Activated CD4-positive, alpha-beta T cell treated with anti-CD3 and anti-CD28 coated beads, Interleukin-2, amount 10 ng/mL, durations not matched to agents 7 days and 5 days (primary cell): ENCODE data around the gene ACTL10. TPM values are rescaled to one million over a fixed set of nuclear protein-coding genes. Genes with fewer than 3 reads are reported as not detected.
A peak's percentile ranks its signal among the peaks of the same experiment; 100 is the strongest.

Experiments used
- CTCF ChIA-PET: fragments of 350-600 bp; sonication (Branson Sonifier 250); formaldehyde crosslinking; loops from one replicate; lab custom pipeline; 2021; ENCODE audit warnings: antibody characterized with exemption; lab: Charles Lee
- POLR2A ChIA-PET: fragments of 350-600 bp; sonication (Branson Sonifier 250); formaldehyde crosslinking; loops from one replicate; lab custom pipeline; 2021; ENCODE audit warnings: antibody characterized with exemption; lab: Charles Lee
- DNase-seq: peaks from one replicate; pipeline ENCODE4 v3.0.0-alpha.2; 2020
- H3K27ac Mint-ChIP-seq: one replicate; pipeline ENCODE4 v1.8.0; 2021; ENCODE audit warnings: mild to moderate bottlenecking, moderate library complexity, mixed read lengths
- H3K27me3 Mint-ChIP-seq: one replicate; pipeline ENCODE4 v1.8.0; 2021; ENCODE audit warnings: mixed read lengths
- H3K36me3 Mint-ChIP-seq: one replicate; pipeline ENCODE4 v1.8.0; 2021; ENCODE audit warnings: low read depth, mixed read lengths
- H3K4me1 Mint-ChIP-seq: one replicate; pipeline ENCODE4 v1.8.0; 2021; ENCODE audit warnings: mixed read lengths
- H3K4me3 Mint-ChIP-seq: one replicate; pipeline ENCODE4 v1.8.0; 2021; ENCODE audit warnings: mild to moderate bottlenecking, moderate library complexity, mixed read lengths
- H3K9me3 Mint-ChIP-seq: one replicate; pipeline ENCODE4 v1.8.0; 2021; ENCODE audit warnings: mixed read lengths
- total RNA-seq, 2 experiments: library from RNA; stranded (reverse); gene quantifications; one replicate each; pipeline ENCODE4 v1.2.3, GENCODE V29; 2021

The ACTL10 gene
- total RNA-seq, 2 experiments from 2014 or later, result 2.4 to 4.1 TPM

DNA sequence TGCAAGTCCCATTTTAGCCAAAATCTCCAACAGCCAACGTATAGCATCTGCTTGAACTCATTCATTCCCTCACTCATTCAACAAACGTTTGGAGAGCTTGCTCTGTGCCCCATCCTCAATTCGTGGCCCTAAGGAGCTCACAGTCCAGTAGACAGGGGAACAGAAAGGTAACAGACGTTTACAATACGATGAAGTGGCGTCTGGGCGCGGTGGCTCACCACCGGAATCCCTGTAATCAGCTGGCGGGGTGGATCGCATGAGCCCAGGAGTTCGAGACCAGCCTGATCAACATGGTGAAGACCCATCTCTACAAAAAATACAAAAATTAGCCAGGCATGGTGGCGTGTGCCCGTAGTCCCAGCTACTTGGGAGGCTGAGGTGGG, 20.2 kb downstream of the ACTL10 start:
- no peaks in the 10 kb centered on the region for H3K9me3 Mint-ChIP-seq
- peaks cover 15% of the 10 kb centered on the region for H3K36me3 Mint-ChIP-seq
- no peaks in the 10 kb centered on the region for H3K27me3 Mint-ChIP-seq
- peak overlapping the region; percentile 94 for H3K27ac Mint-ChIP-seq
- ChIA-PET CTCF (interaction anchor here (0.5 to 1.0 kb wide), 3 partner anchors 8 to 233 kb away, joined by 3 to 4 read pairs (median 3); no protein-coding TSS in a partner anchor), POLR2A (interaction anchor here (1.0 kb wide), 1 partner anchor 33 kb away, joined by 6 read pairs; the partner anchor contains the start of gene PXMP4)
- DNase-seq, result no peak
- H3K4me1 Mint-ChIP-seq, result peaks cover 82% of the 10 kb centered on the region
- peak overlapping the region; percentile 54 for H3K4me3 Mint-ChIP-seq

DNA sequence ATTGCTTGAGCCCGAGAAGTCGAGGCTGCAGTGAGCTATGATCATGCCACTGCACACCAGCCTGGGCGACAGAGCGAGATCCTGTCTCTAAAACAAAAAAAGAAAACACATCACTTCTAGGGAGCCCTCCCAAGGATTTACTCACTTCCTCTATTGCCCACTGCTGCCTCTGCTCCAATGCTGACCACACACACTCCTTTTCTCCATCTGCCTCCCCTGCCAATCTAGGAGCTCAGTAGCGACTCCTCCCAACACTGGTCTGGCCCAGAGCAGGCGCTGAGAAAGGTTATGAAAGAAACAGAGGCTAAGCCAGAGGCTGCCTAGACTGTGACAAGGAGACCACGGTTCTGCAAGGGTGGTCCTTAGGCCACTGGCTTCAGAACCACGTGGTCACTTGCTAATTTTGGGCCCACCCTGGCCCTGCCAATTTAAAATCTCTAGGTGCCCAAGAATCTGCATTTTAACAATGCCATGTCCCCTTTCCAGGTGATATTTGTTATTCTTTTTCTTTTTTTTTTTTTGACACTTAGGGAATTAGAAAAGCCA, 20.7 kb downstream of the ACTL10 start:
- Mint-ChIP-seq H3K4me3 (no peak overlapping the region), H3K9me3 (no peaks in the 10 kb centered on the region), H3K27me3 (no peaks in the 10 kb centered on the region), H3K27ac (peak overlapping the region; percentile 94), H3K4me1 (peaks cover 80% of the 10 kb centered on the region), H3K36me3 (peaks cover 12% of the 10 kb centered on the region)
- no peak for DNase-seq
- ChIA-PET POLR2A (interaction anchor here (0.5 kb wide), 1 partner anchor 36 kb away, joined by 4 read pairs; no protein-coding TSS in a partner anchor), CTCF (interaction anchor here (0.5 to 1.0 kb wide), 3 partner anchors 9 to 233 kb away, joined by 3 to 4 read pairs (median 3); no protein-coding TSS in a partner anchor)

DNA sequence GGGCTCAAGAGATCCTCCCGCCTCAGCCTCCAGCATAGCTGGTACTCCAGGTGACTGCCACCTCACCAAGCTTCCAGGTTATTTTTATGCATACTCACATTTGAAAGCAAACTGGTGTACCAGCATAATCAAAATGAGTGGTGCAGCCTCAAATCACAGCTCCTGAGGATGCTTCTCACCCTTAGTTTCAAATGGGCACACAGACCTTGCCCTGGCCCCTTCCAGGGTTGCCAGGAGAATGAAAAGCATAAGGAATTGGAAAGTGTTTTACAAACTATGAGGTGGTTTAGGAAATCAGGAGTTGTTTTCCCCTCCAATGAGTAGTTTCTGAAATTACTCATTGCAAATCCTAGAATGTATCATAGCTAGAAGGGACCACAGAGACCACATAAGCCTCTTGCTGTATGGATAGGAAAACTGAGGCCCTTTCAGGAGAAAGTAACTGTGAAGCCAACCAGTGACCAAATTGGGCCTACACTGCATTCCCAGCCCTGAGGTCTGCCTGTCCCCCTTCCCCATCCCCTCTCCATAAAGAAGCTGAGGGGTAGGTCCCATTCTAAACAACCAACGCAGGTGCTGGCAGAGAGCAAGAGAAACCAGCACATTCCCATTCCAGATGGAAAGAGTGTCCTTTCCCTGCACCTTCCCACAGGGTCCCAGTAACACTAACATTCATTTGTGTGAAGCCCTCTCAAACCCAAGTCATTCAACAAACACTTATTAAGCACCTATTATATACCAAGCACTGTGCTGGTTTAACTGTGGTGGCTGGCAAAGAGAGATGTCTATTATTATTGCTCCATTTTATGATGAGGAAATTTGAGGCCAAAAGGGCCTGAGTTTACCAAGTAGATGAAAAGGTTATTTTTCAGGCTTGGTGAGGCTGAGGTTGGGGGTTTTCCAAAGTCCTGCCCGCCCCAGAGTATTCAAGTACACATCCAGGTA, 21.5 kb downstream of the ACTL10 start:
- Mint-ChIP-seq H3K9me3 (no peaks in the 10 kb centered on the region), H3K4me1 (peaks cover 72% of the 10 kb centered on the region), H3K27ac (peak overlapping the region; percentile 94), H3K4me3 (no peak overlapping the region), H3K36me3 (peaks cover 9% of the 10 kb centered on the region), H3K27me3 (no peaks in the 10 kb centered on the region)
- CTCF ChIA-PET, result interaction anchor here (1.0 kb wide), 1 partner anchor 10 kb away, joined by 3 read pairs; no protein-coding TSS in a partner anchor
- DNase-seq, result no peak
- POLR2A ChIA-PET, result interaction anchor here (0.5 kb wide), 1 partner anchor 35 kb away, joined by 4 read pairs; no protein-coding TSS in a partner anchor

DNA sequence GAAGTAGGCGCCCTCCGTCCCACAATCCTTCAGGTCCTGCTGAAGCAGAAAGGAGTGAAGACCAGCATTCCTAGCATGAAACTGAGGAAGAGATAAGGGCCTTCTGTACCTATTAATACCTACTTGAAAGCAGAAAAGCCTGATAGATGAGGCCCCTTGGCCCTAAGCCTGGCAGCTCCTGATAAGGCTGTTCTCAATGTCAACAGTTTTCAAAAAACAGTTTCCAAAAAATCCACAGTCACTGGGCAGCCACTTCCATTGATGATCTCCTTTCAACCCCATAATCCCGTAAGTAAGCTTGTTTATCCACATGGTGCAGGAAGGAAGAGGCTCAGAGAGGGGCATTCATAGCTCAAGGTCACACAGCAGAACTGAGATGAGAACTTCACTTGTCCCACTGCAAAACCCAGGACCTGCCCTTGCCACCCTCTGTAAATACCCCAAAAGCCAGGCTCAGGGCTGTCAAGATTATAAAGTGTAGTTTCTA, 22.2 kb downstream of the ACTL10 start:
- Mint-ChIP-seq H3K9me3 (no peaks in the 10 kb centered on the region), H3K4me3 (no peak overlapping the region), H3K27me3 (no peaks in the 10 kb centered on the region), H3K4me1 (peaks cover 68% of the 10 kb centered on the region), H3K36me3 (peaks cover 9% of the 10 kb centered on the region), H3K27ac (peak overlapping the region; percentile 94)
- DNase-seq, result no peak
- CTCF ChIA-PET, result interaction anchor here (0.6 kb wide), 1 partner anchor 365 kb away, joined by 3 read pairs; no protein-coding TSS in a partner anchor
- POLR2A ChIA-PET, result no interaction called here

DNA sequence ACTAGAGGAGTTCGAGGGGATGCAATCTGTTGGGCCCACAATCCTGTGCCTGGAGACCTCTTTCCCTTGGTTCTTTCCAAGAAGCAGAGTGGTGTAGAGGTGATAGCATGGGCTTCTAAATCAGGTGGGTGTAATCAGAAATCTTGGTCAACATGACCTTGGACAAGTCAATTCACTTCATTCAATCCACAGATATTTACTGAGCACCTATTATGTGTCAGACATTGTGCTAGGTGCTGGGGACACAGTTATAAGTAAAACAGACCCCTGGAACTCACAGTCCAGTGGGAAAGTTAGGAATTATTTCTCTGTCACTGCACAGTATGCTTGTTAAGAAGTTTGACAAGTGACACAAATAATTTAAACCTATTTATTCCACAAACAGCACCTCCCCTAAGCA, 22.8 kb downstream of the ACTL10 start:
- ChIA-PET CTCF (interaction anchor here (0.6 to 1.9 kb wide), 6 partner anchors 10 to 952 kb away, joined by 3 to 7 read pairs (median 4); no protein-coding TSS in a partner anchor), POLR2A (no interaction called here)
- no peak for DNase-seq
- Mint-ChIP-seq H3K36me3 (peaks cover 9% of the 10 kb centered on the region), H3K4me3 (peak overlapping the region; percentile 35), H3K27me3 (no peaks in the 10 kb centered on the region), H3K9me3 (no peaks in the 10 kb centered on the region), H3K4me1 (peaks cover 63% of the 10 kb centered on the region), H3K27ac (peak overlapping the region; percentile 94)

DNA sequence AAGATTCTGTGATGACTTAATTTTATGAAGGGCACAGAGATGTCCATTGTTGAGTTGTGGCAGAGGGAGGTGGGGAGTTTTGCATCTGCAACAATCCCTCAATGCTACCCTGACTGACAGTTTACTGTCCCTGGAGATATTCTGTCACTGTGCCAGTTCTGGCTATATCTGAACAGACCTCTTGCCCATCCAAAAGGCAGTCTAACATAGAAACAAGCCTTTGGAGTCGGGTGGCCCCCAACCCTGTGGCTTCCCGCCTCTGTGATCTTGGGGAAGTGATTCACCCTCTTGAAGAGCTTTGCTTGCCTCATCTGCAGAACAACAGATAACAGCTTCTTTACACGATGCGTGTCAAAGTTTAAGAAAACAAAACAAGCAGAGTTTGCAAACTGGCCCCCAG, 23.2 kb downstream of the ACTL10 start:
- ChIA-PET POLR2A (no interaction called here), CTCF (interaction anchor here (0.6 to 1.9 kb wide), 7 partner anchors 11 to 1230 kb away, joined by 3 to 7 read pairs (median 4); no protein-coding TSS in a partner anchor)
- Mint-ChIP-seq H3K36me3 (peaks cover 5% of the 10 kb centered on the region), H3K27me3 (no peaks in the 10 kb centered on the region), H3K4me1 (peaks cover 58% of the 10 kb centered on the region), H3K27ac (peak overlapping the region; percentile 94), H3K4me3 (peak overlapping the region; percentile 35), H3K9me3 (no peaks in the 10 kb centered on the region)
- DNase-seq, result peak; percentile 66

DNA sequence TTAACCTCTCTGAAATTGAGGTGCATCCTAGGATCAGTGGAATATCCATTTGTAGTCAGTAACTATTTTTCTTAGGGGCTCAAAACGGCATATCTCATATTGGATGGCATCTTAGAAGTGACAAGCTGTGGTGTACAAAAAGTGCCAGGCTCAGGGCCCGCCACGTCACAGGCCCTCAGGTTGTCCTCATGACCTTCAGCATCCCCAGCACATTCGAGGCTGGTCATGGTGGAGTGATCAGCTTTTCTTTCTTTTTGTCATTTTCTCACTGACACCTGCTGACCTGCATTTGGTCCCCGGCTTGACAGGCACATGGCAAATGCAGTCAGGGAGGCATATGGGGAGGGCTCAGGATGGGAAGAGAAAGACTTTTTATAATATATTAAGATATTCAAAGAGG, 26.5 kb downstream of the ACTL10 start:
- ChIA-PET POLR2A (interaction anchor here (0.6 kb wide), 1 partner anchor 14 kb away, joined by 3 read pairs; no protein-coding TSS in a partner anchor), CTCF (interaction anchor here (1.3 to 2.1 kb wide), 3 partner anchors 12 to 27 kb away, joined by 3 to 5 read pairs (median 4); partner anchors contain the start of genes ACTL10 and PXMP4)
- DNase-seq, result no peak
- peaks cover under 1% of the 10 kb centered on the region for H3K9me3 Mint-ChIP-seq
- peaks cover under 1% of the 10 kb centered on the region for H3K36me3 Mint-ChIP-seq
- no peak overlapping the region for H3K4me3 Mint-ChIP-seq
- peaks cover 35% of the 10 kb centered on the region for H3K4me1 Mint-ChIP-seq
- no peak overlapping the region for H3K27ac Mint-ChIP-seq
- H3K27me3 Mint-ChIP-seq, result no peaks in the 10 kb centered on the region

DNA sequence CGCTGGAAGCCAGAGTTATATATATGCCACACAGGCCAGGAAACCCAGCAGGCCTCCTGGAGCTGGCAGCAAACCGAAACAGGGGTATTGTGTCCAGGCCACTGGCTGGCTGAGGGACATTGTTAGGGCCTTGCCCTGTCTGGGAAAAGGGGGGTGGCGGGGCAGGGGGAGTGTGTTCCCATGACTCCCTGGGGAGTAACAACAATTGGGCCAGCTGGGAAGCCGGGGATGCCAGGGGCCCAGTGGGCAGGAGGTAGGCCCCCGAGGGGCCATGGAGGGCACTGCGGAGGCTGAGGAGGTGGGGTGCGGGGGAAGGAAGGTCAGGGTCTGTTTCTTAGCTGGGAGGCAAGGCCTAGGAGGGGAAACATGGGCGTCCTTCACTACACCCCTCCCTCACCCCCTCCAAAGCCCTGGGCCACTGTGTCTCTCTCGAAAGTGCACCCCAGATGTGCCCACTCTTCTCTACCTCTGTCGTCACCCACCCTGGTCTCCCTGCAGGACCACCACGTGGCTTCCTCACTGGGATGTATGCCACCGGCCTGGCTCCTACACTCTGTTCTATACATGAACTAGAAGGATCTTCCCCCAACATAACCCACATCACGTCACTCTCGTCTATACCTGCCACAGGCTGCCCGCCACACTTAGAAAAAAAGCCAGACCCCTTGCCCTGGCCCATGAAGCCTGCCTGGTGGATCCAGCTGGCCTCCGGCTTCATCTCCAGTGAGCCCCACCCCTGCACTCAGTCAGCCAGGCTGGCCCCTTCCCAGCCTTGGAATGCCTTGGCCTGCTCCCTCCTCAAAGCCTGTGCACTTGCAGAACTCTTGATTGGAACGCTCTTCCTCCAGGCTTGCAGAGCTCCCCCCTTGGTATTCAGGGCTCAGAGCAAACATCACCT, 27.2 kb downstream of the ACTL10 start:
- ChIA-PET CTCF (interaction anchor here (1.1 to 2.1 kb wide), 4 partner anchors 13 to 33 kb away, joined by 3 to 5 read pairs (median 4); partner anchors contain the start of genes ACTL10 and PXMP4), POLR2A (no interaction called here)
- no peaks in the 10 kb centered on the region for H3K27me3 Mint-ChIP-seq
- H3K36me3 Mint-ChIP-seq, result peaks cover 3% of the 10 kb centered on the region
- H3K4me1 Mint-ChIP-seq, result peaks cover 28% of the 10 kb centered on the region
- no peak for DNase-seq
- no peak overlapping the region for H3K27ac Mint-ChIP-seq
- H3K4me3 Mint-ChIP-seq, result no peak overlapping the region
- peaks cover 3% of the 10 kb centered on the region for H3K9me3 Mint-ChIP-seq

DNA sequence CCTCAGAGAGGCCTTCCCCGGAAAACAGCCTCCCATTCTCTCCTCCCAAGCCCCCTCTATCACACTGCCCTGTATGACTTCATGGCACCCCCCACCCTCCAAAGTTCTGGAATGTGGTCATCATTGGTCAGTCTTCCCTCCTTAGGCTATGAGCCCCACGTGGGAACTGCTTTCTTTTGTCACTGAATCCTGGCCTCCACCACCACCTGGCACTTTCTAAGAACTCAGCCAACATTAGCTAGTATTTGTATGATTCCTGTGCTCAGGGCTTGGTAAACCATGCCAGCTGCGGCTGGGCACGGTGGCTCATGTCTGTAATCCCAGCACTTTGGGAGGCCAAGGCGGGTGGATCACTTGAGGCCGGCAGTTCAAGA, 27.9 kb downstream of the ACTL10 start:
- DNase-seq, result no peak
- Mint-ChIP-seq H3K9me3 (peaks cover 3% of the 10 kb centered on the region), H3K4me3 (no peak overlapping the region), H3K36me3 (peaks cover 3% of the 10 kb centered on the region), H3K4me1 (peaks cover 22% of the 10 kb centered on the region), H3K27me3 (no peaks in the 10 kb centered on the region), H3K27ac (peak overlapping the region; percentile 72)
- ChIA-PET CTCF (interaction anchor here (1.1 to 1.9 kb wide), 2 partner anchors 27 to 32 kb away, joined by 3 to 4 read pairs; partner anchors contain the start of gene ACTL10), POLR2A (no interaction called here)

DNA sequence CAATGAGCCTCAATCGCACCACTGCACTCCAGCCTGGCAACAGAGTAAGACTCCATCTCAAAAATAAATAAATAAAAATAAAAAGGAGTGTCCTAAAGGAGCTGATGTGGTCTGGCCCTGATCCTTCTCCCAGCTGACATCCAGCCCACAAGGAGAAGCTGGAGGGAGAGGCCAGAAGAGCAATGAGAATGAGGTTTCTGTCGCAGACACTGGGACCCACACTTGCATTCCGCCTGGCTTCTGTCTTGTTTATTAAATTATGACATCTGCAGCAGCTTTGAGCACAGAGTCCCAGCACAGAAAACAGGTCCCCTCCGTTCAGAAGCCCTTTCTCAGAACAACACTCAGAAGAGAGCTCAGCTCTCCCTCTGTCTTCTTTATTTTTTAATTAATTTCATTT, 29.7 kb downstream of the ACTL10 start:
- ChIA-PET CTCF (no interaction called here), POLR2A (no interaction called here)
- H3K4me3 Mint-ChIP-seq, result no peak overlapping the region
- H3K27me3 Mint-ChIP-seq, result no peaks in the 10 kb centered on the region
- no peak overlapping the region for H3K27ac Mint-ChIP-seq
- H3K36me3 Mint-ChIP-seq, result peaks cover 4% of the 10 kb centered on the region
- peaks cover 3% of the 10 kb centered on the region for H3K9me3 Mint-ChIP-seq
- no peak for DNase-seq
- peaks cover 5% of the 10 kb centered on the region for H3K4me1 Mint-ChIP-seq

DNA sequence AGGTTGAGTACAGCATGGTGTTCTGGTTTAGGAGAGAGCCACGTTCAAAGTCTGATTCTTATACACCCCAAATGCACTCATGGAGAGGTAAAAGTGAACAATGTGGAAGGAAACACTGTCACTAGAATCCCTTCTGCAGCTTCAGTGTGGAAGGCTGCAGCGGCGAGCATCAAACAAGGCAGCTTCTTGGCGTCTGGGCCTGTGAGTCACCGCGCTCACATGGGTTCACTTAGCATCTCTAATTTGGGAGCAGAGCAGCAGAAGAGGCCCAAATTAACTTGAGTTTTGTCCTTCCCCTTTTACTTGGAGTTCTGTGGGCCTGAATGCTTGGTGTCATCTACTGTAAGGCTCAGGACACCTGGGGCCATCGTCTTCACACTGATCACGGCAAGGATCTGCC, 30.4 kb downstream of the ACTL10 start:
- Mint-ChIP-seq H3K4me3 (no peak overlapping the region), H3K27ac (no peak overlapping the region), H3K4me1 (peaks cover 1% of the 10 kb centered on the region), H3K27me3 (no peaks in the 10 kb centered on the region), H3K9me3 (peaks cover 3% of the 10 kb centered on the region), H3K36me3 (peaks cover 9% of the 10 kb centered on the region)
- ChIA-PET CTCF (no interaction called here), POLR2A (no interaction called here)
- no peak for DNase-seq
